GM18520 (cell line): ENCODE data around the gene DNAH9.
"Not testable (repeated sequence)": the region's sequence is repeated elsewhere in the genome, so short reads cannot be mapped to it uniquely, and the experiment has no call there.

Experiments used
- ATAC-seq: cut with Tn5 transposase; IDR thresholded peaks from one replicate; pipeline ENCODE4 v1.9.1; 2021; ENCODE audit not compliant: unreplicated experiment

DNAH9 gene

GRCh38 chr17:11901931-11902330 is 303.7 kb downstream of the DNAH9 start:
- no peak for ATAC-seq

GRCh38 chr17:11908711-11909146 is 310.5 kb downstream of the DNAH9 start:
- no peak for ATAC-seq

- ATAC-seq: no peak
These were observed 311.1 kb downstream of the DNAH9 start for GRCh38 chr17:11909348-11909747.

DNA sequence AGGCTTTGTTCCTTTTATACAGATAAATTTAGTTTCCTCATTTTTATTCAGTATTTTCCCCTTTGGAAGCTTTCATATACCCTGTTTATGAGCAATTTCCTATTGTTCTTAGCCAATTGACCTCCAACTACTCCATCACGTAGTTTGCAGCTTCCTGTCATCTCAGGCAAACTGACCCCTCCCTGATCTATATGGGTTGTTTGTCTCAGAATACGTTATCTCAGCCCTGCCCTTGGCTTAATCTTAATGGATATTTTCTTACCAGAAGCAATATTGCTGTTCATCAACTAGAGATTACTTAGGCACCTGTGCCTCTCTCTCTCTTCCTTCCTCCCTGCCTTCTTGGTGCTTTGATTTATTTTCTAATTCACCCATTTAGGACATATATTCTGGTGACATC is 317.8 kb downstream of the DNAH9 start:
- ATAC-seq: no peak

DNA sequence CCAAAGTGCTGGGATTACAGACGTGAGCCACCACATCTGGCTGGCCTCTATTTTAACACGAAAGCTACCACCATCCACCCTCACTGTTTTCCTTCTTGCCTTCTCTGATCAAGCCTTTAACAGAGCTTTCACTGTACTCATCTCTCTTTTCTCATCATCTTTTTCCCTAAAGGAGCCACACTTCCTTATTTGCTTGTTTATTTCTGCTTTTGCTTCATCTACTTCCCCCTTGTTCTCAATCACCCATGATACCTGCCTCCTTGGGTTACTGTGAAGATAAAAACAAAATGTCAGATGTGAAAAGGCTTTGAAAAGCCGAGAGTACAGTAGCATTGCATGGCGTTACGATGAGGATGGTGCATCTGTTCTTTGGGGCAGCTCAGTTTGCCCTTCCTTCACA is 319.1 kb downstream of the DNAH9 start:
- ATAC-seq: no peak

DNA sequence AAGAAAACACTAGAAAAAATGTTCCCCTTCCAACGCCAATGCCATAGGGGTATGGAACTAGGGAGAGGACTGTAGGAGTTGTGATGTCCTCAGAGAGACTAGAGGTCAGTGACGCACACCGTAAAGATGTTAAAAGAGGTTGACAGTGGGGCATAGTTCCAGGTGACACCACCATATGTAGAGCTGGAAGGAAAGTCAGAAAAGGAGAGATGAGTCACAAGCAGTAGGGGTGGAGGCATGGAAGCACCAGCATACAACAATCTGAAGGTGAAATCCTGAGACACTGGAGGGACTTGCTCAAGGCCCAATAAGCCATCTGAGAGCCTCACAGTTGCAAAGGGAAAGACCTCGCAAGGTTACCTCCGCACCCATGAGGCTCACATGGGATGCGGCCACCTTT is 323.0 kb downstream of the DNAH9 start:
- no peak for ATAC-seq

GRCh38 chr17:11922638-11923037 is 324.4 kb downstream of the DNAH9 start:
- ATAC-seq: no peak

DNA sequence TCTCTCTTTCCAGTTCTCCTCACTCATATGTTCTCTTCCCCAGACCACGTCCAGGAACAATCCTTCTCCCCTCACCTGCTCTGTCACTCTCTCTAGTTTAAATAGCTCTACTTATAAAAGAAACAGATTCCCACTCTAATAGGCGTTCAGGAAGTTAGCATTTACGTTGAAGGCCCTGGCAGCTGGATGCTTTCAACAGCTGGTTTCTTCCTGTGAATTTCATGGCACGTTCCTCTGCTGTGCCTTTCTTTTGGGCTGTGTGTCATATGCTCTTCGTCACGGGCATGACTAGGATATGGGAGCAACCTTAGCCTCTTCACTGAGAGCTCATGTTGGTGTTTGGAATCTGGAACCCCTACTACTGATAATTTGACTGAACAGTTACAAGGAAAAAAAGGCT is 325.8 kb downstream of the DNAH9 start:
- no peak for ATAC-seq

DNA sequence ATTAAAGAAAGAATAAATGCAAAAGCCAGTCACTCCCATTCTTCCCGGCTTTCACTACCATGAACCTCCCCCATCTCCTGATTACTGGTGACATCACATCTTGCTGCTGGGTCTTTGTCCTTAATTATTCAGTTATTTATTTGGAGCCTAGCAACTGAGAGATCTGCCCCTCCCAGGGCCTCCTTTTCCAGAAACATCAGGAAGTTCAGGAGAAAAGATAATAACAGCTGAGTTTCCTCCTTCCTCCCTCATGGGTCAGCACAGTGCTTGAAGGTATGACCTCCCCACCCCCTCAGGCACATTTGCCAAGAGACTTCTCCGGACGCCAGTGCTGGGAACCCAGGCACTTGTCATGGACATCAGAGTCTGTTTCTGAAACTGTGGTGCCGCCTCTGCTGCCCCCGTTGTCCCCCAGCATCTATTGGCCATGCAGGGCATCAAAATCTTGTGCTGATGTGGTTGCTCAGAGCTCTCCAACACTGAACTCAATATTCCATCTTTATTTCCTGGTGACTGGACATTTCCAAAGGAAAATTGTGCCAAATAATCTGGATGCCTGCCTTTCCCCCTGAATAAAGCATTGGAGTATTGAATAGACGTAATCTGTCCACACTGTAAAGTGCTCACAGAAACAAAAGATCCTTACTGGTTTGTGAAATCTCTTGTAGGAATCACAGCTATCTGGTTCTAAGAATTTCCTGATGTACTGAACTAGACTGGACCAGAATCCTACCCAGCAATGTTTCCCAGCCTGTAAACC is 327.2 kb downstream of the DNAH9 start:
- no peak for ATAC-seq

GRCh38 chr17:11928436-11928835 is 330.2 kb downstream of the DNAH9 start:
- no peak for ATAC-seq

GRCh38 chr17:11932337-11932898 is 334.1 kb downstream of the DNAH9 start:
- no peak for ATAC-seq

- ATAC-seq: no peak
These were observed 337.6 kb downstream of the DNAH9 start for GRCh38 chr17:11935734-11936406.

- ATAC-seq: no peak
These were observed 342.6 kb downstream of the DNAH9 start for GRCh38 chr17:11940904-11941303.

GRCh38 chr17:11943086-11943485 is 344.8 kb downstream of the DNAH9 start:
- ATAC-seq: not testable (repeated sequence)

DNA sequence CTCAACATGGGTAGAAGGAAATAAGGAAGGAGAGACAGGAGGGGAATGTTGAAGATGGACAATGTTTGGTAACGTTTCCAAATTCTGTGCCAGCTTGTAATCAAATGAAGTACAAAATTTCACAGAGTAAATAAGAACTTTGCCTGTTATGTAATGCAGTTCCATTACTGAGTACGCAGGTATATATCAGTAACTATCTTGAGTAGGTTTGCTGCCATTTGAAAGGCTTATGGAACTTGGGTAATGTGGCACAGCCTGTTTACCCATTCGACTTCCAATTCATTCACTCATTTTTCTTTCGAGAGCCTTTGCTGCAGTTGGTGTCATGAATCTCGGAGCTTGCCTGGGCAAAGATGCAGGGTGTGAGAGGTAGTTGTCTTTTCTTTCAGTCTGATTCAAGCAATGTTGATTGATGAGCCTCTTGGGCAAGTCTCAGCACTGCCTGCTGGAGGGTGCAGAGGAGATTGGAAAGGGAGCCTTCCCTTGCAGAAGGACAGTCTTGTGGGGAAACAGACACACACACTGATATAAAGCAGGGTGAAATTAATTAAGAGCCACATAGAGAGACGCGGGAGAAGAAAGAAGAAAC is 345.6 kb downstream of the DNAH9 start:
- no peak for ATAC-seq

GRCh38 chr17:11944587-11944986 is 346.3 kb downstream of the DNAH9 start:
- ATAC-seq: no peak

- ATAC-seq: no peak
These were observed 350.5 kb downstream of the DNAH9 start for GRCh38 chr17:11948789-11949188.

DNA sequence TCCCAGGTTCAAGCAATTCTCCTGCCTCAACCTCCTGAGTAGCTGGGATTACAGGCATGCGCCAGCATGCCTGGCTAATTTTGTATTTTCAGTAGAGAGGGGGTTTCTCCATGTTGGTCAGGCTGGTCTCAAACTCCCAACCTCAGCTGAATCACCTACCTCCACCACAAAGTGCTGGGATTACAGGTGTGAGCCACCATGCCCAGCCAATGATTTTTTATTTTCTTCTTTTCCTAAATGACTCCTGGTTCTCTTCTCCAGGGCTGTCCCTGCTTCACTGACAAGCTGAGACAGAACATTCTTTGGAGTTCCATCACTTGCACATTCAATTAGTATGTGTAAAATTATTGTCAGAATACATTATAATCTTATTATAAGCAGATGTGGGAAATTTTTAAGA is 351.3 kb downstream of the DNAH9 start:
- ATAC-seq: not testable (repeated sequence)

GRCh38 chr17:11950771-11951519 is 352.7 kb downstream of the DNAH9 start:
- no peak for ATAC-seq

DNA sequence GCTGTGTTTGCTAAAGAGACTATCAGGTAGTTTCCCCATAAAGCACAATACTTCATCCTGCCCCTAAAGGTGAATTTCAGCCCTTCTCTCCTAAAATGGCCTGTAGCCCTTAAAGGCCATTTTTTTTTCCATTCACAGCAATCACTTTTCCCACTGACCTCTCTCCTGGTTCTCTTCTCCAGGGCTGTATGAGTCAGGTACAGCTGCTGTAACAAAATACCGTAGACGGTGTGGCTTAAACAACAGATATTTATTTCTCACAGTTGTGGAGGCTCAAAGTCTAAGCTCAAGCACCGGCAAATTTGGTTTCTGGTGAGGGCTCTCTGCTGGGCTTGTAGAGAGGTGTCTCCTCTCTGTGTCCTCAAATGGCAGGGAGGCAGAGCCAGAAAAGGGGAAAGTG is 354.3 kb downstream of the DNAH9 start:
- no peak for ATAC-seq

DNA sequence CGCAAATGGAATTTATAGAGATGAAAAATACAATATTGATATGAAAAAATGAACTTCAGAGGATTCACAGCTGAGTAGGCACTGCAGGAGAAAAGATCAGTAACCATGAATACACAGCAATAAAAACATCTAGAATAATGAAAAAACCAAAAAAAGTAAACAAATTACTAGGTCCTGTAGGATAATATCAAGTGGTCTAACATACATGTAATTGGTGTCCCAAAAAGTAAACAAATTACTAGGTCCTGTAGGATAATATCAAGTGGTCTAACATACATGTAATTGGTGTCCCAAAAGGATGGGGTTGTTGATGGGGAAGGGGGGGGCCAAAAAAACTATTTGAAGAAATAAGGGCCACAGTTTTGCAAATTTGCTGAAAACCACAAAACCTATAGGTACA is 355.7 kb downstream of the DNAH9 start:
- ATAC-seq: no peak
